HG02973 (cell line): Measurements from ENCODE around the gene TMOD1.
"Not testable (repeated sequence)": the region's sequence is repeated elsewhere in the genome, so short reads cannot be mapped to it uniquely, and the experiment has no call there.

Source experiments
- ATAC-seq: cut with Tn5 transposase; IDR thresholded peaks from one replicate; pipeline ENCODE4 v1.9.1; 2021; ENCODE audit warnings: moderate library complexity; ENCODE audit not compliant: unreplicated experiment

TMOD1 gene

DNA sequence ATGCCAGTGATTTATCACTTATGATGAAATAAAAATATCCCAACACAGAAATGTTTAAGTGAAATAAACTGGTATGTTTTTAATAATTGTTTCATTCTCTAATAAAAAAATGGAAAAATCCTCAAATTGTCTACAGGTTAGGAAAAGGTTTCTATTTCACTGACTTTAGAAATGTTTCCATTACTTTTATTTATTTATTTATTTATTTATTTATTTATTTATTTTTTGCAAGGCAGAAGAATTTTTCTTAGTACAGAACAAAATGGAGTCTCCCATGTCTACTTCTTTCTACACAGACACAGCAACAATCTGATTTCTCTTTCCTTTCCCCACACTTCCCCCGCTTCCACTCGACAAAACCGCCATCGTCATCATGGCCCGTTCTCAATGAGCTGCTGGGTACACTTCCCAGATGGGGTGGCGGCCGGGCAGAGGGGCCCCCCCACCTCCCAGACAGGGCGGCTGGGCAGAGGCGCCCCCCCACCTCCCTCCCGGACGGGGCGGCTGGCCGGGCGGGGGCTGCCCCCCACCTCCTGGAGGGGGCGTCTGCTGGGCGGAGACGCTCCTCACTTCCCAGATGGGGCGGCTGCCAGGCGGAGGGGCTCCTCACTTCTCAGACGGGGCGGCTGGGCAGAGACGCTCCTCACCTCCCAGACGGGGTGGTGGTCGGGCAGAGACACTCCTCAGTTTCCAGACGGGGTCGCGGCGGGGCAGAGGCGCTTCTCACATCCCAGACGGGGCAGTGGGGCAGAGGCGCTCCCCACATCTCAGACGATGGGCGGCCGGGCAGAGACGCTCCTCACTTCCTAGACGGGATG lies 3.7 kb upstream of the TMOD1 start:
- ATAC-seq, result not testable (repeated sequence)

DNA sequence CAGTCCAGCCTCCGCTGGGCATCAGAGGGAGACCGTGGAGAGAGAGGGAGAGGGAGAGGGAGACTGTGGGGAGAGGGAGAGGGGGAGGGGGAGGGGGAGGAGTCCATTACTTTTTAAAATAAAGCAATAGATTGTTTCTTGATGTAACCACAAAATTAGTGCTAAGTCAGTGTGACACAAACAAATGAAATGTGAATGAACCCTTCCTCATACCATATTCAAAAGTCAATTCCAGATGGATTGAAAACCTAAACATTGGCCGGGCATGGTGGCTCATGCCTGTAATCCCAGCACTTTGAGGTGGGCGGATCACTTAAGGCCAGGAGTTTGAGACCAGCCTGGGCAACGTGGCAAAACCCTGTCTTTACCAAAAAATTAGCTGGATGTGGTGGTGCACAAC lies 2.6 kb upstream of the TMOD1 start:
- ATAC-seq, result not testable (repeated sequence)

DNA sequence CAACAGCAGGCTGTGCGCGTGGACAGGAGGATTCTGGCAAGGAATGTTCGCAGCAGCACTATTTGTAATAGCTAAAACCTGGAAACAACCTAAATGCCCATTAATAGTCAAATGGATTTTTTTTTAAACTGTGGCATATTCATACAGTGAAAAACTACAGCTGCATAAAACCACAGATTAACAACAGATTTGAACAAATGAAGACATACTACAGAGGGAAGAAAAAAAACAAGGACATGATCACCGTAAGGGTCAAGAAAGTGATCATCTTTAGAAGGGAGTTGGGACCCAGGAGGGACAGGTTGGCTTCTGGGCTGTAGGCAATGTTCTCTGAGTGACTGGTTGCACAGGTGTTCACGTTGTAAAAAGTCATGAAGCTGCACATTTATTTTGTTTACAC lies 1.2 kb upstream of the TMOD1 start:
- ATAC-seq, result no peak

DNA sequence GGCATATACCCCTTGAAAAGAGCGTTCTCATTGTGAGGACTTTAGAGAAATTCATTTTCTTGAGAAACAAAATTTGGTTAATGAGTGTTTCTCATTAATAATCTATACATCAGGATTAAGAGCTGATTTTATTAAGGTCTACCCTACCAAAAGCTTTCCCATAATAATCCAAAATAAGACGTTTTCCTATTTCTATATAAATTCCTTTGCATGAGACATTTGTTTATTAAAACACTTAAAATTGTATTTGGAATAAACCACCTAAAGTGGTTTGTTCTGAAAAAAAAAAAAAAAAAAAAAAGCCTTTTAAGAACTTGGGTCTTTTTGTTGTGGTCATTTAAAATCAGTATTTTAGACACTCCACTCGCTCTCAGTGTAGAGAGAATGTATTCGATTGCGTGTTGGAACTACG lies 695 bp upstream of the TMOD1 start:
- ATAC-seq, result no peak

DNA sequence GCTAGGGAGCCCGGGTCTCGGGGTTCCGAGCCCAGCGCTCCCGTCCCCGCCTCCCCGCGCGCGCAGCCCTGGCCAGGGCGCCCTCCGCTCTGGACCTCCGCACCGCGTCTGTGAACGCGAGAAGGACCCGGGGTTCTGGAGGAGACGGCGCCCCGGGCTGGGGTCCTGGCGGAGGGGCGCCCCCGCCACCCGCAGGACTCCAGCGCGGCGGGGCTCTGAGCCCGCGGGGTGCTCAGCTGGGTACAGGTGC lies 431 bp downstream of the TMOD1 start:
- peak; percentile 25 for ATAC-seq

DNA sequence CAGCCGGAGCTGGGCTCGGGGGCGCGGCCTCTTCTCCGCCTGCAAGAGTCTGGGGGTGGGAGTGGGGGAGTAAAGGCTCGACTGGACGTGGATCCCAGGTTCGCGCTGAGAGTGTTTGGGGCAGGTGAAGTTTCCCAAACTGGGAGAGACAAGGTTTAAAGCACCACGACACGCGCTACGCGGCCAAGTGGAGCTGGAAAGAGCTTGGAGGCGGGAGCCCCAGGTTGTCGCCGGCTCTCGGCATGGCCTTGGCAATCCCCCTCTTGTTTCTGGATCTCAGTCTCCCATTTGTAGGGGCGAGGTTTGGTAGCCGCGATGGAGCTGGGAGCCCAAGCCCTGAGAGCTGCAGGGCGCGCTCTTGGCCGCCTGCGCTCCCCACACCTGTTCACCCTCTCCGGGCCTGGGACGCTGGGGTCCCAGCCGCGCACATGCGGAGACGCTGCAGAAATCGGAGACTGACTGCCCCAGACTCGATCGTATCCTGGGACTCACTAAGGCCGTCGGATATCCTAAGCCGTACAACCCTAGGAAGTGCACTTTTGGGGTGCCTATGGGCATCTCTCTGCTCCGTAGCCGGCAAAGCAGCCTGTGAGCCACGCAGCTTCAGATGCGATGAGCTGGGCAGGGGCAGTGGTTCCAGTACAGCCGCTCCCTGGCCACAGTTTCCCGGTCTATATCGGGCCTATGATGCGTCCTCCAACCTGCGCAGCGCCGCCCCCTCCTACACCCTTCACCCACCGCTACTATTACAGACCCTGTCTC lies 937 bp downstream of the TMOD1 start:
- ATAC-seq, result no peak

DNA sequence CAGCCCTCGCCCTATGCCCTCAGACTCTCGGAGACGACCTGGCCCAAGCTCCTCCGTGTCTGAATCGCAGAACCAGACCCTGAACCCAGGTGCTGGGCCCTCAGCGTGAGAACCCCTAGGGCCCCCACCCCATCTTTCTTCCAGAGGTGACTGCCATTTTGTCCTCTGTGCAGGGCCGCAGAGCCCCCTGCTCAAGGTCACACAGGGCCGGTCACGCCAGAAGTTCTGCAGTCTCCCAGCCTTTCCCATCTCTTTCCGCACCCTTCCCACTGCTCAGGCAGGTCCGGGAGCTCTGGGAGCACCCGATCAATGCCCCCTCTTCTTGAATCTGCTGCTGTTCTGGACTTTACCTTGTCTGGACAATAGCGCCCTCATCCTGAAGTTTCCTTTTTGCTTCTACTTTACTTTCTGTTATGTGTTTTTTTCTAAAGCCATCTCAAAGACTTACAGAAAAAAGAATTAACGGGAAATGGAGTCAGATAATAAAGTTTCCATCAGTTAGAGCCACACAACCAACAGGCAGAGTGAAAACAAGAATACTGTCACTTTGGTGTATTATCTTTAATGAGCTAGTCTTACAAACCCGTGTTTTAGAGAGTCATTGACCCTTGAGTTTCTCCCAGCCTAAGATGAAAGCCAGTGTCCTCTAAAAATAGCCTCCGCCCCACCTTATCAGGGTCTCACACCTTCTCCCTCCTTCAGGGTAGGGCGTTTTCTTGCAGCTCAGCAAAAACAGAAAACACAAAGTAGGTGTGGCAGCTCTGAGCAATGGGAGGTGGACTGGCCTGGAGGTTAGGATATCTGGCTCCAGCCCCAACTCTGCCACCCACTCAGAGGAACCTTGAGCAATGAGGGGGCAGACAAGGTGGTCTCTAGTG lies 1.8 kb downstream of the TMOD1 start:
- no peak for ATAC-seq

DNA sequence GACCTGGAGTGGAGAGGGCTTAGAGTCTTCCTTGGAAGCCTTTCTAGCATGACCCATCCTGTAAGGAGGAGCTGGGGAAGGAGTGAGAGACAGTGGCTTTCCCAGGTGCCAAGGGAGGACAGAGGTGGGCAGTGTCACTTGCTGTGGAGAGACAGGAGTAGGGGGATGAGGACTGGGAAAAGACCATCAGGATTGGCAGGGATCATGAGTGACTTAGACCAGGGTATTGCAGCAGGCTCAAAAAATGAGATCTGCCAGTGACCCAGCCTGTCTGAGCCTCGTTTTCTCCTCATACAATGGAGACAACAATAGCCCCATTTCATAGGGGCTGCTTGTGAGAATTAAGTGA lies 2.4 kb downstream of the TMOD1 start:
- no peak for ATAC-seq

DNA sequence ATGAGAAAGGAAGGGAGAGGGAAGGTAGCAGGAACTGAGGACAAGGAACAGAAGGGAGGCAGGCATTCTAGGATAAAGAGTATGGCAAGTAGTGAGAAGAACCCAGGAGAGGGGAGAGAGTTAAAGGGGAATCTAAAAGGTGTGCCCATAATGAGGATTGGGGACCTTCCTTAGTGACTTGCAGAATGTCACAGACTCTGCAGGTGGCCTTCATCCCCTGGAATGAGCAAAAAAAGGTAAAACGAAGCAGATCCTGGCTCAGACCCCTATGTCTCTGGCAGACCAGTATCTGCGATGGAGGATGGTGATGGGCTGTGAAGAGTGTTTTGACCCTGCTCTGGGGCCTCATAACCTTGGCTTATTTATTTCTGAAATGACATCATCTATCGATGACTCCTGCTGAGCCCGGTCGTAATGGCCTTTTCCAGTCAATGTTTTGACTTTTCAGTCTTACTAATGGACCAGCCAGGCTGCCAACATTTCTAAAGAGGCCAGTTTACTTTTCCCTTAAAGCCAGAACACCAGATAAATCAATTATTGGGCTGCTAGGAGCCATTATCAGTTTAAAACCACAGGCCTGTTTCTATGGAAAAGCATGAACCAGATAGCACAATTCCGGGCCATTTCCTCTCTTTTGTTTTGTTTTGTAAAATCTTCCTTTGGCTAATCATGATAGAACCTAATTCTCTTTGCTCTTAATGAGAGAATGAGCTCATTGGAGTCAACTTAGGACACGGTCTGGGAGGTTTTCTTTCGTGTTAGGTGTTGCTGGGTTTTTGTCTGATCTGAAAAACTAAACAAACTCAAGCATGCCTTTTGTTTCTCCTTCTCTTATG lies 3.1 kb downstream of the TMOD1 start:
- no peak for ATAC-seq

DNA sequence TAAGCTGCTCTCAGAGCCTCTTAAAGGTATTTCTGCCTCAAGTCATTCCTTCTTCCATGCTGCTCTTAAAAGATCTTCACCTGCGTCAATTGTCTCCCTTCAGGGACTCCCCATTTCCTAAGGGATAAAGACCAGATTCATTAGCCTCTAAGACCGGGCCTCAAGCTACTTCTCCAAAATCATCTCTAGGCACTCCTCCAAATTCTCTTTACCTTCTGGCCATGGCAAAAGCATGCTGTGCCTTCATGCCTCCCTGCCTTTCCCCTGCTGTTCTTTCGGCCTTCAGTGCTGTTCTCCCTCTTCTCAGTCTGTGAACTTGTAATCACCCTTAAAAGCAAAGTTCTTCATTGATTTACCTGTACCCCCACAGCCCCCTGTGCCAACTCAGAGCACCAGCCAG lies 4.4 kb downstream of the TMOD1 start:
- ATAC-seq, result no peak

DNA sequence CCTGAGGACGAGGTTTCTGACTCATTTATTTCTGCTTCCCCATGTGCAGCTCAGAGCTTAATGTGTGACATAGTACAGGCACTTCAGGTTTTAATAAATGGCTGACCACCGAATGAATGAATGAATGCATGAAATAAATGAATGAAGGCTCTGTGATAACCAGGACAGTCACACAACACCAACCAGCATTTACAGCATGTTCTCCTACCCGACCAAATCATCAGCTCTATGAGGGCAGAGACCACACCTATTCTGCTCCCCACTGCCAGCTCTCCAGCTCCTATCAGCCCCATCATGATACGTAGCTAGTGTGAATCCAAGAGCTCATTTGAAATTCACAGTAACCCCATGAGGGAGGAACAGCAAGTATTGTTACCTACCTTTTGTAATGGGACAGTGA lies 4.8 kb downstream of the TMOD1 start:
- no peak for ATAC-seq

DNA sequence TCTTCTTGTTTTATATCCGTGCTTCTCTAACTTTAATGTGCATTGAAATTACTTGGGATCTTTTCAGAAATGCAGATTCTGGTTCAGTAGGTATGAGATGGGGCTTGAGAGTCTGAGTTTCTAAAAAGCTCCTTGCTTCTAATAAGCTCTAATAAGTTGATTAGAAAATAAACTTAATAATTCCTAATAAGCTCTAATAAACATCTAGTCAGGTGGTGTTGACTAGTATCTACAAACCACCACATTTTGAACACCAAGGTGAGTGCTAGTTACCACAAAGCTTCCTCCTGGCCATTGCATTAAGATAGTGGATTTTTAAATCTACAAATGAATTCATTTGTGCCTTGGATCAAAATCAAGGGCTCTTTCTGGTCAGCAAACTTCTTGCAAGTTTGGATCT lies 5.3 kb downstream of the TMOD1 start:
- no peak for ATAC-seq

DNA sequence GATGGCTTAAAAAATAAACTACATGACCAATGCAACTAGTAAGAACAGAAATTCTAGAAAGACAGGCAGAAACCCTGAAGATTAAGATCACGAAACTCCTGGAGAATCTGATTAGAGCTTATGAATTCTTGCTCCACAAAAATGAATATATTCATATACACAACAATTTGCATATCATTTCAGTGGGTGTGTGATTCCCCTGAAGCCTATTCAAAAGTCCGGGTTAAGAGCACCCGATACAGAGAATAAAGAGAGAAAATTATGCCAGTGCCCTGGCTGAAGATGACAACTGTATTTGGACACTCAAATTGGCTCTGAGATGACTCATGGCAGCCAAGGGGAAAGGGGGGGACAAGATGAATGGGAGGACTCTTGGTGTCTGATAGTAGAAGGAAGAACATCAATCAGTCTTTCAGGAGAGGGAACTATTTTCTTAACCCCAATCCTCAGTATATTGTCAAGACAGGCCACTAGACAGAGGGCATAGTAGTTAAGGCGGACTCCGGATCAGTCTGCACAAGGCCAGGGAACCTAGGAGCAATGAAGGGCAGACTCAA lies 6.0 kb downstream of the TMOD1 start:
- no peak for ATAC-seq

DNA sequence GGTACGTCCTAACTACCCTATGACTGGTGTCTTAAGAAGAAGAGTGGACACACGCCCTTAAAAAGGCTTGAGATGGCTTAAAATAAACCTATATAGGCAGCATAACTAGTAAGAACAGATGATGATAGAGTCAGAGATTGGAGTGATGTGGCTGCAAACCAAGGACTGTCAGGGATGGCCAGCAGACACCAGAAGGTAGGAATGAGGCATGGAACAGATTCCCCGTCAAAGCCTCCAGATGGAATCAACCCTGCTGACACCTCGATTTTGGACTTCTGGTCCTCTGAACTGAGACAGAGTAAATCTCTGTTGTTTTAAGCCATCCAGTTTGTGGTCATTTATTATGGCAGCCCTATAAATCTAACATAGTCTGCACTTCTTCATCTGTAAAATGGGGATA lies 7.4 kb downstream of the TMOD1 start:
- ATAC-seq, result no peak

DNA sequence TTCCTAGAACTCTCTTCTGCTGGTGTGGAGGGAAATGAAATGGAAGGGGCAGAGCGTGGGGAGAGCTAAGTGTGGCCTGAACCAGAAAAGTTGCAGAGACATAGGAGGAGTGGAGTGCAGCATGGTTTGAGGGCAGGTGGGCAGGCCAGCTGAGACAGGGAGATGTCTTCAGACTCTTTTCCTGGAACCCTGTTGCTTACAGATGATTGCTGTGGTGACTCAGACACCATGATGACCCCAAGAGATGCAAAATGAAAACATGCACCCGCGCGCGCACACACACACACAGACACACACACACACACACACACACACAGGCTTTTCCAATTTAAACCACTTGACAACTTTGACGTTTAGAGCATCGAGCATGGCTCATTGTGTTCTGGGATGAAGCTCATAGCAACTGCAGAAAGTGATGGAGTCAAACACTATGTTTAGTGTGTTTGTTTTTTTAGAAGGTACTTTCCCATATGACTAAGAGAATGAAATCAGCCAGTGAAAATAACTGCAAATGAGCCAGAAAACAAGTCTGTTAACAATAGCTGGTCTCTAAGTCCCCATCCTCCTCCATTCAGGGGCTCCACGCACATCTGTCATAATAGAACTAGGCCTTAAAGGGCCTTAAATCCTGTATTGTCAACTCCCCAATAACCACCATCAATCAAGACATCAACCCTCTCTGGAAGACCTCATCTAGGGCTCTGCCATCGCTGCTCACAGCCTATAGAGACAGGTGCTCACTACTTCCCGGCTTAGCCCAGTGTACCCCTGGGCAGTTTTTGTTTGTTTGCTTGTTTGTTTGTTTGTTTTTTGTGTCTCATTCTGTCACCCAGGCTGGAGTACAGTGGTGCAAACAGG lies 9.6 kb downstream of the TMOD1 start:
- peak; percentile 73 for ATAC-seq

DNA sequence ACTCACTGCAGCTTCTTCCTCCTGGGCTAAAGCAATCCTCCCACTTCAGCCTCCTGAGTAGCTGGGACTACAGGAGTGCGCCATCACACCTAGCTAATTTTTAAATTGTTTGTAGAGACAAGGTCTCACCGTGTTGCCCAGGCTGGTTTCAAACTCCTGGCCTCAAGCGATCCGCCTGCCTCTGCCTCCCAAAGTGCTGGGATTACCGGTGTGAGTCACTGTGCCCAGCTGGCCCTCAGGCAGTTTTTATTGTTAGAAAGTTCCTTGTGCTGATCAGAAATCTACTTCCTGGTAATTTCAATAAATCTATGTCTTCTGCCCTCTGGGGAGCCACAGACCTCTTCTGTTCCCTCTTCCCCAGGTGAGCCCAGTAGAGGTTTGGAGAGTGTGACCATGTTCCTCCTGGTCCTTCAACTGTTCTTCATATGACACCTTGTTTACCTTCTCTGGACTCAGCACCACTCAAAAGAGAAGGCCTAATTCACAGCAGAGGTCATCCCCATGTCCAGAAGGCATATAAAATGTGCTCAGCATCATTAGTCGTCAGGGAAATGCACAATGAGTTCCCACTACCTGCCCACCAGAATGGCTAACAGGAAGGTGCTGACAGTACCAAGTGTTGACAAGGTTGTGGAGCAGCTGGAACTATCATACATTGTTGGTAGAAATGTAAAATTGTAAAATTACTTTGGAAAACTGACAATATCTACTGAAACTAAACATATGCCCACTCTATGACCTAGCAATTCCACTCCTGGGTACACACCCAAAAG lies 10.4 kb downstream of the TMOD1 start:
- no peak for ATAC-seq

DNA sequence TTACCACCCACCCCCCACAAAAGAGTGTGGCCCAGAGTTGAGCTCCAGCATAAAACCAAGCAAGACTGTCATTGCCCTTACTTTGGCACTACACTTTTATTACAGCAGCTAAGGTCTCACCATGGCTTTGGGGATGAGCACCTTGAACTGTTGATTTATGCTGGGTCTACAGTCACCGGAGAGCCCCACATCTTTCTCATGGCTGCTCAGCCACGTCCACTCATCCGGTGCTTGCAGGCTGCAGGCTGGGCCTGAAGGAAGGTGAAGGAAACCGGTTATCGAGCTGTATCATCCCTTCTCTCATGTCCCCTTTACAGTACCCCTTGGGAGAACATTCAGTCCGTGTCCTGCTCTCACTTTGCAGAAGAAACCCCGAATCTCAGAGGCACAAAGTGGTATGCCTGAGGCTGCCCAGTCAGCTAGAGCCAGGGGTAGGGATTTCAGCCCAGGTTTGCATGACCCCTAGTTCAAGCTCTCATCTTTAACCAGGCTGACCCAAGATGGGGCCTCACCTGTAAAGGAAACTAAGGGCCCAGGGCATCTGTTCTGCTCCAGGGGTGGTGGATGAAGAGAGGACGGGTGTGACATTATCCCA lies 11.6 kb downstream of the TMOD1 start:
- no peak for ATAC-seq

DNA sequence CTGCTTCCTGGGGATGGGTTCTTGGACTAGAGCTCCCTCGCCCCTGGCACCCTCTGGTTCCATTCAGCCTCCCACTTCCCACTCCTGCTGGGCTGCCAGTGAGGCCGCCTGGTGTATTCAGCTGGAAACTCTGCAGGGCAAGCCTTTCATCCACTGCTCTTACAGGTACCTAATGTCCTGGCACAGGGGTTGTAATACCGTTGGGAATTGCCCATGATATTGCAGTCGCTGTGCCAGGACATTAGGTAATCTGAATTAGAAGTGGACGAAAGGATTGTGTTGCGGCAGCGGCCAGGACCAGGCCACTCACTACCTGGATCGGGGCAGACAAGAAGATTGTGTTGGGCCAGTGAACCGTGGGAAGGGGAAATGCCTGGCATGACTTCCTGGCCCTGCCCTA lies 13.1 kb downstream of the TMOD1 start:
- no peak for ATAC-seq

DNA sequence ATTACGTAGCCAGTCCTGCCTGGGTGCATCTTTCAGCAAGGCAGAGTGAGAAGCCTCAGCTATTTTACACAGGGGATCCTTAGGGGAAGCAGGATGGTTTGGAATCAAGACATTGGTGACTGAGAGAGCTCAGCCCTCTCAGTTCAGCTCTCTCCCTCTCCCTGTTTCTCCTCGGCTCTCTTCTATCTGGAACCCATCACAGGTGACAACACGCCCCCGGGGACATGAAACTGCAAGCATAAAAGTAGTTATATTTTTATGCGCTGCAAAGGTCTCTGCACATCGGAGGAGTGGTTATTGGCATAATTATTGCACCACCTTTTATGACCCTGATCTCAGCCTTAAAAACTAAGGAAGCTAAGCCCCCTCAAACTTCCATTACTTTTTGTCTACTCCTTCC lies 14.2 kb downstream of the TMOD1 start:
- ATAC-seq, result no peak
